ENCODE results near the gene SCN11A.

GRCh38 chr3:39029556-39029955 is 22.2 kb downstream of the SCN11A start:
- no peak for TF ChIP-seq SIN3A (IDR thresholded peaks at IDR 0.05; ENCODE audit: borderline replicate concordance, insufficient read depth, low read length)
- no peak for TF ChIP-seq TAF1 (IDR thresholded peaks at IDR 0.05; ENCODE audit: borderline replicate concordance, insufficient read depth, low read length)
- no peak for TF ChIP-seq REST (IDR thresholded peaks at IDR 0.05; ENCODE audit: insufficient read depth in 1 of 2, low read depth in 2 of 2, low read length in 2 of 2)
- TF ChIP-seq POLR2AphosphoS5 (IDR thresholded peaks at IDR 0.05; ENCODE audit: low read depth, low read length), result no peak
- TF ChIP-seq FOXP2 (optimal IDR thresholded peaks at IDR 0.05; ENCODE audit: borderline replicate concordance, extremely low read depth, extremely low read length, insufficient read depth), result no peak

All from PFSK-1 (cell line).